NCI-H748 (cell line): ENCODE measurements around the gene SCGB1A1.

Experiments
- DNase-seq: peaks from one replicate; lab custom pipeline; 2025; ENCODE audit not compliant: unreplicated experiment; lab: John Stamatoyannopoulos, UW

The SCGB1A1 gene

DNA sequence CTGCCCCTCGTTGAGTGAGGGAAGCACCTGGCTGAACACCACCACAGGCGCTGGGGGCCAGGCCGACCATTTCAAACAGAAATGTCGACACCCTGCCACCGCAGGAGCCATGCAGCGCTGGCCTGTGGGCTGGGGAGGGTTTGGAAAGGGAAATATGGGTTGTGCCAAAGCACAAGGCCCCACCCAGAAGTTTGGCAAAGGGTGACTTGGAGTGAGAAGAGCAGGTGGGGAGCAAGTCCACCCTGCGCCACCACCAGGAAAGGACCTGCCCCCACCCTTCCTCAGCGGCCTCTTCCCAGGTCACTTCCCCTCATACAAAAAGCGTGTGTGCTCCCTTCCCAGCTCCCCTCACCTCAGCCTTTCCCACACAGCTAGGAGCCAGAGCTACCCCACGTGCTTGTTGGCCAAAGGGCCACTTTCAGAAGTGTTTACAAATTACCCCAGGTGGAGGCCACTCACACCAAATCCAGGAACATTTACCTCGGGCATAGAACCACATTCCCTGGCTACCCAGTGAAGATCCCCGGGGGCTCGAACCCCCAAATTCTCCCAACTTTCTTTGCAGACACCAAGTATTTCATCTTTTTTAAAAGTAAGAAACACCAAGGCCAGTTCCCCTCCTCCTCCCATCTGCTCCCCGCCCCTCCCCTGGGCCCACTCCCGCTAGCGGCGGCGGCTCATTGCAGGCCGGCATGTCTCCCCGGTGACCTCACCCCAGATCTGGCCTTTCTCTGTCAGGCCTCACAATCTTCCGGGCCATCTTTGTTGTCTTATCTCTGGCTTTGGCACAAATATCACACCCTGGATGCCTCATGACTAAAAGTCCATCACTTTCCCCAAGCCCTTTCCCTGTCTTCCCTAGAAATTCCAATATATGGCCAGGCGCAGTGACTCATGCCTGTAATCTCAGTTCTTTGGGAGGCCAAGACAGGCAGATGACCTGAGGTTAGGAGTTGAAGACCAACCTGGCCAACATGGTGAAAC is 20.5 kb upstream of the SCGB1A1 start:
- DNase-seq, result no peak

DNA sequence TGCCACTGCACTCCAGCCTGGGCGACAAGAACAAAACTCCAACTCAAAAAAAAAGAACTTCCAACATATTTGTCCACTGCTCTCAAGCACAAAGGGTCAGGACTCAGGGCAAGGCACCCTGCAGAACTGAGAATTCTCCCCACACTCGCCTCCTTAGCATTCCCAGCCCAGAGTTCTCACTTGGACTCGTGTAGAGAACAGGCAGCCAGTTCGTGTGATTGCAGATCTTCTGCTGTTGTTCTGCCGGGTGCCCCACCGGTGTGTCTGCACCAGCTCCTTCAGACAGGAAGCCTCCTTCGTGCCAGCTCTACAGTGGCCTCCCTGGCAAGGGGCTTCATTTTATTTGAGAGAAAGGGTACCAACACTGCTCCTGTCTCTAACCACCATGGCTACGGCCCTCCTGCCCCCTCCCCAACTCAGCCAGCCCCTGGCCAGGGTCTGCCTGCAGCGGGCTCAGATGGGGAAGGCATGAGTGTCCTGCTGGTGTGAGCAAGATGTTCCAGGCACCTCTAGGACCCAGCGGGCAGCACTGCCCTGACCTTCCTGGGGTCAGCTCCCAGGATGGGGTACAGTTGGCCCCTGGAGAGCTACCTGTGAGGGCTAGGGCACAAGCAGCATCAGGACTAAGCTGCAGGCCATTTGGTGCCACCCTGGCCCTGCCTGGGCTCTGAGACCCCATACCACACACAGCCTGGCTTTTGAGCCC is 19.5 kb upstream of the SCGB1A1 start:
- no peak for DNase-seq

DNA sequence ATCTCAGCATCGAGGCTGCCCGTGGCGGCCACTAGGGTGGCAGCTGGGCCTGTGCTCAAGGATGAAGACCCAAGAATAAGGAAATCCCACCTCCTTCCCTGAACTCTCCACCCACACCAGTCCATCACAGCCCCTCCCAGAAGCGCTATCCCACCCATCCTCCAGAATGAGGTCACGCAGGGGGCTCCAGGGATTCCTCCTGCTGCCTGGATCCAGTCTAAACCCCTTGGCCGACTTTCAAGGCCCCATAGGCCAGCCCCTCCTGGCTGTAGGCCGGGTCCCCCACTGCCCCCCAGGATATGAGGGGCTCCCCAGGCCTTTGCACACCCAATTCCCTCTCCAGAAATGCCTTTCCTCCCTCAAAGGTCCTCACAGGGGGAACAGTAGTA is 19.0 kb upstream of the SCGB1A1 start:
- no peak for DNase-seq

DNA sequence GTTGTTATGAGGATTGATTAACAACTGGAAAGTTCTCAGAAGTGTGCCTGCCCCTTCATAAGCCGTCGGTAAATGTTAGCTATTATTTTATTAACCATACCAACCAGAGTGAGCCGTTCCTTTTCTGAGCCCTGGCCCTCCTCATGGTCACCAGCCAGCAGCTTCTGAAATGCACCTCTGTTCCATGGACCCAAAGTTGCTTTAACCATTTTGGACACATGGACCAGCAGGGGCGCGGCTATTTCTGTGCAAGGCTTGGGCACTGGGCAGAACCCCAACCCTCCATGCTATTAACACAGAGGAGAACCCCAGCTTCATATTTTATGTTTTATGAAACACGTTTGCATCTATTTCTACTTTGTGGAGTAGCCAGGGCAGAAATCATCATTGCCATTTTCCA is 18.6 kb upstream of the SCGB1A1 start:
- DNase-seq, result no peak

DNA sequence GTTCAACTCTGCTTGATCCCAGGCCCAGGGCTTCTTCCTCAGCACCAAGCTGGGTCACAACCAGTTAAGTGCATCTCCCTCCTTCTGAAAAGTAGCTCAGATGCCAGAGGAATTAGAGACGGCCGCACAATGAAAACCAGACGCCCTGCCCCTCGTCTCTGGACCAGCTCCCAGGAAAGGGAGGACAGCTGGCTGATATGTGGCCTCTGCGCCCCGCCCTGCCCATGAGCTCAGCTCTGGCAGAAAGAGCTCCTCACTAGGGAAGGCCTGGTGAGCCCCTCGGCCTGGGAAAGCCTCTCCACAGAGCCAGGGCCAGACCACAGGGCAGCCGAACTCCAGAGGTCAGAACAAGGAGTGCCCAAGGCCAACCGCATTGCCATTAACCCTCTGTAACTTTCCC is 18.1 kb upstream of the SCGB1A1 start:
- no peak for DNase-seq

DNA sequence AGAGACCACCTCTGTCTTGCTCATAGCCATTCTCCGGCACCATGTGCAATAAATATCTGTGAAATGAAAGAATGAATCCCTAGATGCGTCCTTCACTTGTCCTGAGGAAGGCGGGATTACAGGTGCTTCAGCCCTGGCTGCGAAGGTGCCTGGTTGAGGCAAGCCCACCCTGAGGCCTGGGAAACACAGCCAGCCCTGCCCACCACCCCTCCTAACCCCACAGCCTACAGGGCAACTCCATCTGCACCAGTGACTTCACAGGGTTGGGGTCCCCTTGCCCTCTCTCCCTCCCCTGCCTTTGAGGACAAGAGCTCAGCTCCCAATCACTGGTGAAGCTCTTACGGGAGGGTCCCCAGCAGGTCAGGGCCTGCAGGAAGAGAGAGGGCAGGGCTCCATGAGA is 17.5 kb upstream of the SCGB1A1 start:
- no peak for DNase-seq

DNA sequence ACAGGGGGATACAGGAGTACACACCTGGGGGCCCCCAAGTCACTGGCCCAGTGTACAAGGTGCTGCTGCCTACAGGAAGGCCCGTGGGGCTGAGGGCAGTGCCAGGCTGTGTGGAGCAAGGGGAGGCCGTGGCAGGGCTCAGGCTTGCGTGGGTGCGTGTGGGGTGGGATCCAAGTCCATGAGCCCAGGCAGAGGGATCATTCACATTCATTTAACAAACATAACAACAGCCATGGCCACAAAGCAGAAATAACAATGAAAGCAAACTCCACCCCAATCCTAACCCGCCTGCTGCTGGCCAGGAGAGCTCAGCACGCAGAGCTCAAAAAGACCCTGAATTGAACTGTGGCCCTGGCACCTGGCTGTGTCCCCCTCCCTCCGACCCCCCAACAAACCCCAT is 17.0 kb upstream of the SCGB1A1 start:
- DNase-seq, result no peak

DNA sequence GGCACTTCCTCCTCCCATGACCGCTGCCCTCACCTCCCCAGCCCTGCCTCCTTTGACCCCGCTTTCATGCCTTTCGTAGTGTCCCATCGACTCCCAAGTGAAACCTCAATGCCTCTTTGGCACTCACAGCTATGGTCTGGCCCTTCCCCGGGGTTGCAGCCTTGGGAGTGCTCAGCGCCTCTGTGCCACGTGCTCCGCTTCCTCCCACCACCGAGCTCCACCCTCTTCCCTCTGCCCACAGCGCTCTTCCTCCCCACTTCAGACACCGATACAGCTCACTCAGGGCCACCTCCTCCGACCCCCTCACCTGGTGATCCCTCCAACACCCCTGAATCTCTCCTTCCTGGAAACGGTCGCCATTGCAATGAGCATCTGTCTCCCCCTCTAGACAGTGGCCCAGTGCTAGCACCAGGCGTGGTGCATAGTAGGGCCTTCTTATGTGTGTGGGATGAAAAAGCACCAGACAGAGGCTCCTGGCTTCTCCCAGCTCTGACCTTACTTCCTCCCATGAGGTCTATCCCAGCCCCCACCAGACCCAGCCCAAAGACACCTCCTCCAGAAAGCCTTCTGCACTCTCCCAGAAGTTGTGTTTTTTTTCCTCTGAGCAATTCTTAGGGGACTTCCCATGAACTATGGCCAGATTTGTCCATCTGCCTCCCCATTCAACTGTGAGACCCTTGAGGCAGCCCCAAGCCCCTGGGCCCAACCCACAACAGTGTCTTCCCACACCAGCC is 16.4 kb upstream of the SCGB1A1 start:
- DNase-seq, result no peak

DNA sequence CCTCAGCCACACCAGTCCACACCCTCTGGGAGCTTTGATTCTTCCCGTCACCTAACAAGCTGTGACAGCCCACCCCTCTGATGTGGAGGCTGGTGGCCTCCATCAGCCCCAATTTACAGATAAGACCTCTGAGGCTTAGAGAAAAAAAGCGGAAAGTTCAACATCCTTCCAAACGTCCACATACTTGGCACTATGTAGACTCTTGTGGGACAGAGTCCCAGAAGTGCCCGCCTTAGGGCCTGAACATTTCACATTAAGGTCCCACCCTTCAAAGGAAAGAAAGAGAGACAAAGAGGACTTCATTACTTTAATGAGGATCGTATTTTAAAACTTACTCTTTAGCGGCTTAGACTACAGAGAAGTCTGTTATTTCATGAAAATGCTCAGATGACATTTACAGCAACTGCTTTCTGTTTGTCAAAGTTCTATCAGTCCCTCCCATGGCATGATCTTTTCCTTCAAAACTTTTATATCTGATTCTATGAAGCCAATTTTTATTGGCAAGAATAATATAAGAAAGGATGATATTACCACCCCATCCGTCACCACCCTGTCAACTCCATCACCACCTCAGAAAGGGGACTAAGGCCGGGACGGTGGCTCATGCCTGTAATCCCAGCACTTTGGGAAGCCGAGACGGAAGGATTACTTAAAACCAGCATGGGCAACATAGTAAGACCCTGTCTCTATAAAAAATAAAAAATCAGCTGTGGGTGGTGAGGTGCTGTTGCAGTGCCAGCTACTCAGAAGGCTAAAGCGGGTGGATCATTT is 15.7 kb upstream of the SCGB1A1 start:
- no peak for DNase-seq

DNA sequence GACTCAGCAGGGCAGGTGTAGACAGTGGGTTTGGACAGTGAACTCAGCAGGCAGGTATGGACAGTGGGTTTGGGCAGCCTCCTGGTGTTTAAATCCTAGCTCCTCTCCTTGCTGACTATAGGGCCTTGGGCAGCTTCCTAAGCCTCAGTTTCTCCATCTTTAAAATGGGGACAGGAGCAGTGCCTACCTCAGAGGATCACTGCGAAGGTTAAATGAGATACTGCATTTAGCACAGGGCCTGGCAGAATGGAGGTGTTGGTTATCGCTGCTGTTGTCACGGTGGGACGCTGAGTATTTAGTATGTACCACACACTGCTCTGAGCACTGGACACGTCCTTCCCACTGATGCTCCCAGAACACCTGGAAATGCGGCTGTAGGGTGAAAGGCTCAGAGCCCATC is 14.4 kb upstream of the SCGB1A1 start:
- DNase-seq, result no peak

DNA sequence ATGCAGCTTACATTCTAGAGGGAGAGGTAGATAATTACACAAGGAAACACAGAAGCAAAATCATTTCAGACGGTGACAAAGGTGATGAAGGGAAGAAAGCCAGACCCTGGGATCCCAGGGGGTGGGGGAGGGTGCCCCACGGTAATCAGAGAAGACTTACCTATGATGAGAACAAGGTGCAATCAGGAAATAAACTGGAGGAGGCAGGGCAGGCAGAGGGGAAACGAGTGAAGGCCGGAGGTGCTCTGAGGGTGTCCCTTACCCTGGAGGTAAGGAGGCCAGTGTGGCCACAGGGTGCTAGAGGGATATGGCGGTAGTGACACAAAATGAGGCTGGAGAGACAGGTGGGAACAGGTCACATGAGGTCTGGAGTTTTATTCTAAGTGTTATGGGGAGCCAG is 13.9 kb upstream of the SCGB1A1 start:
- DNase-seq, result no peak

DNA sequence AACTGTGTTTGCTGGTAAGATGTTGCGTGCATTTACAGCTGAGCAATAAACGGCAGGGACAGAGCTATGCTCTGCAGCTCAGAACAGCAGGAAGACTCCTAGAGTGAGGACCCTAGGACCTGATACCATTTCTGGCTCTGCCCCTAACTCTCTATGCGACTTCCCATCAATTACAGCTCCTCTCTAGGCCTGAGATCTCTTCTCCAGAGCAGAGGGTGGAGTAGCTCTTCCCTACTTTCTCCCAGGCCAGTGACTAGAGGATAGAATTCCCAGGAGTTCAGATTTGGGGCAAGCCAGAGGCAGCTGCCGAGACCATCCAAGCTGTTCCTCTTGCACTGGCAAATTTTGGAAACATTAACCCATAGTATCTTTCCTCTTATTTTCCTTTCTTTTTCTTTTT is 12.8 kb upstream of the SCGB1A1 start:
- DNase-seq, result no peak

DNA sequence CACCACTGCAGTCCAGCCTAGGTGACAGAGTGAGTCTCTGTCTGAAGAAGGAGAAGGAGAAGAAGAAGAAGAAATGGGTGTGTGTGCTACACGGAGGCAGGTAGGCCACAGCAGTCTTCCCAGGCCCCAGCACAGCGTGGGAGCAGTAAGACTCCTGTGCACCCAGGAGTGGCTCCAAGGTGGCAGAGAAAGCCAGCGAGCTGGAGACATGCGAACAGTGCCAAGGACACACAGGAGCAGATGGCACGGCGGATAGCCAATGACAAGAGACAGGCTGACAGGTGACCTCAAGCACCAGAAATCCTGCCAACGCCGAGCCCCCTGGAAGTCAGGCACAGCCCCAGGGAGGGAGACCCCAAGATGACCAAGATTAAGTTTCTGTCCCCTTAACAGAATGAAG is 9.0 kb upstream of the SCGB1A1 start:
- no peak for DNase-seq

DNA sequence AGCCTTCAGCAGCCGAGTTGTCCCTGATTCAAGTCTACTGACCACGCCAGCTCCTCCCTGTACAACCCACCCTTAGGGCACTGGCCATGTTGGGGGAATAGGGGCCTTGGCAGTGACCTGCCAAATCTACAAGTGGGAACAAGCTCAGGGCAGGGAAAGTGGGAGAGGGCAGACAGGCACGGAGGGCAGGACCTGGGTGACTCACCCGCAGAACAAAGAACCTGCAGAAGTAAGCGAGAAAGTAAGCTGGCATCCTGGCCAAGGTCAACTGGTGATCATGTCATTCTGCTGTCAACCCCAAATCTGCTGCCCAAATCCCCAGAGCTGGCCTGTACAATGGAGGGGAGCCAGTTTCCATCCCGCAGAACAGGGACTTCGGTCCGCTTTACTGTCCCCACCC is 7.9 kb upstream of the SCGB1A1 start:
- DNase-seq, result no peak

DNA sequence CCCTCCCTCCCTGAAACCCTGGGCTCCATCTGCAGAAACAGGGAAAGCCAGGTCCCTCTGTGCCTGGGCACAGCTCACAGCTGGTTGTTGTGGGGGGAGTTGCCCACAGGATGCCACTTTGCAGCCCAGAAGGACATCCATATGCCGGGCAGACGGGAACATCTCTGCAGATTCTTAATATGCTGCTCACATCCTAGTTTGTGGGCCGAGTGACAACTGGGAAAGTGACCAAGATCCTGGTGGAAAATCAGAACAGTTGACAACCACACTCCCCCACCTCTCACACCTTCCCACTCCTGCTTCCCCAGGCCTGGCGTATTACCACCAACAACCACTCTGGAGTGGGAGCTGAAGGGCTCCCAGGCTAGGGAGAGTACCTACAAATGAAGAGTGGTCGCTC is 7.3 kb upstream of the SCGB1A1 start:
- DNase-seq, result no peak

DNA sequence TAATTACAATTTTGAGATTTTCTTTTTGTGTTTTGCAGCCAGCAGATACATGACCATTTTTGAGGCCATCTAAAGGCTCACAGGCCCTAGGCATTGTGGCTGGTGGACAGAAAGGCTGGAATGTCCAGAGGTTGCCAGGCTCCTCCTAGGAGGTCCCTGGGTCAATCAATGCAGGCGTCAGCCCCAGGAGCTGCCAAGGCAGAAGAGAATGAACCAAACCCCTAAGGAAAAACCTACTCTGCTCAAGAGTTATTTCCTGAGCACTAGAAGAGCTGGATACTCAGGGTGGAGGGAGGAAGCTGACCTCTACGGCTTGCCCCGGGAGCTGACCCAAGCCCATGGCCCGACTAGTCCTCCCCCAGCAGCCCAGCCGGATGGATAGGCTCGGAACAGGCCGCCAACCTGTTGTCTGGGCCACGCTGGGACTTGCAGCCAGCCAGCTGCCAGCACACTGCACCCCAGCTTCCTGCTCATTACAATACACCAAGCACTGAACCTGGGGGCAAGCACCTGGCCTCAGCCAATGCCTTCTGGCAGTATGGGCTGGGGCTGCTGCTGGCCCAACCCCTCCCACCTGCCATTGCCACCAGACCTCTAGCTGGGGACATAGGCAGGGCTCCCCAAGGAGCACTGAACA is 5.7 kb upstream of the SCGB1A1 start:
- DNase-seq, result no peak

DNA sequence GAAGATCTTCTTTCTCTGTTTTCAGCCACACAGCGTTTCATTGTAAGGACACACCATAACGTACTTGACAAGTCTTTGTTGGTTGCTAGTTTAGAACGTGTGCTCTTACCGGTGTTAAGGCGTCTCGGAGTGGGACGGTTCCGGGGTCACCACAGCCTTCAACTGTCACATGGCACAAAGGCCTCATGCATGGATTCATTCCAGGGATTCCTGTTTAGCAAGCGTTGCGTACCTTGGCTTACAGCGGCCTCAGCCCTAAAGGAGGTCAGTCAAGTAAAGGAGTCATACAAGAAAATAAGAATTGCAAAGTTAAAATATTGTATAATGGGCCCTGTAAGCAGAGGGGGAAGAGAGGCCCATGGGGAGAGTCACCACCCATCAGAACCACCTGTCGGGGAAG is 2.2 kb upstream of the SCGB1A1 start:
- DNase-seq, result no peak

DNA sequence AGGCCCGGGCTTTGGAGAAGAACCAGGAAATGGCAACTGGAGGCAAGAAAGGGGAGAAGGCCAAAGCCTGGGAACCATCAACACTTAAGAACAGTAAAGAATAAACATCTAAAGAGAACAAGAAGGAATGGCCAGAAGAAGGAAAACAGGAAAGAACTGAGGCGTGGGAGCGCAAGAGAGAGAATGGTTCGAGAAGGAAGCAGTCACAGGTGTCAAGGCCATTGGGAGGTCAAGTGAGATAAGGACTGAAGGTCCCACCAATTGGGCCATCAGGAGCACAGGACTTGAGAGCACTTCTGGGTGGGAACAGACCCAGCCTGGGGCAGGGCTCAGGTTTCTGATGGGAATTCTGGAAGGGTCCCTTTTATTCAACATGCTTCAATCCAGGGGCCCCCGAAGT is 697 bp upstream of the SCGB1A1 start:
- no peak for DNase-seq

DNA sequence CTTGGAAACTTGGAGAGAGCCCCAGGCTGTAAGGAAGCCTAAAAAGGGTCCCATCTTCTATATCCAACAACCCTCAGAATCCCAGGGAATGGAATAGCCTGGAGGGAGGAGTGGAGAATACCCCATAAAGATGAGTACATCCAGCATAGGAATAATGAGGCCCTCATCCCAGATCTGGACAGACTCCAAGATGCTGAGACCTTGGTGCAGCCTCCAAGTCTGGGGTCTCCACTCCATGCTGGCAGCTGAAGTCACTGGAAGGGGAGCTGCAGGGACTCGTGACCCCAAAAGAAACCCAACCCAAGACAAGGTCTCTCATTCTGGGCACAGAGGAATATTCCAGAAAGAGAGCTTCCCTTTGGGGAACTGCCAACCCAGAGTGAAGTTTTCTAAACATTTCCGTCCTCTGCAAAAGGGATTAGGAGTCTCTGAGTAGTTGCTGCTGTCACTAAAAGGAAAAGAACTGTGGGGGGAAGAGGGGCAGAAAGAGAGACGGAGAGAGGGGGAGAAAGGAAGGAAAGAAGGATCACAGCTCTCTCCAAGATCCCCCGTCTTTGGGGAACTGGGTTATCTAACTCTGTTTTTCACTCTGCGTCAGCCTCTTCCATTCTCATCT is 589 bp downstream of the SCGB1A1 start:
- no peak for DNase-seq

DNA sequence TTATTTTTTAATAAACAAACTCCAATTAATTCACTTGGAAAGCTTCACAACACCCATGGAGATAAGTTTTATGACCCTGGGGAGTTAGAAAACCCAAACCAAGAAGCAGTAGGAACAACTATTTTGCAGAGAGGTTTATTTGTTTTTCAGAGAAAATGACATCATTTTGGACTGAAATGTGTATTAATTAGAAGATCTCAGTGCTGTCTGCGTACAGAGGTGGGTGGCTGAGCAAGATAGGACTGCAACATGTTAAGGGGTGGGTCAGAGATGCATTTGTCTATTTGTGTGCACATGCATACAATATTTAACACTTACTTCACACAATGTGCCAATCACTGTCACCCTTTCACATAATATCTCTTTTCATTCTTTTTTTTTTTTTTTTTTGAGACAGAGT is 1.1 kb downstream of the SCGB1A1 start:
- DNase-seq, result no peak
